Breast epithelium (tissue), 4 donors: ENCODE data around the gene DISP1. TPM values are rescaled to one million over a fixed set of nuclear protein-coding genes. Genes with fewer than 3 reads are reported as not detected.

ENCODE experiments used
- DNase-seq, 2 donors: peaks; one replicate each; pipeline ENCODE4 v3.0.0-alpha.2; 2019; ENCODE audit warnings: low spot score in 2 of 2
- H3K27ac ChIP-seq, 2 donors: fragments of 200-600 bp; sonication (generic) in 1 of 2; one replicate each; pipeline ENCODE4 v1.5.1; 2016 to 2019; ENCODE audit warnings: mild to moderate bottlenecking in 1 of 2
- H3K27me3 ChIP-seq, 2 donors: fragments of 200-600 bp; sonication (generic) in 1 of 2; one replicate each; pipeline versions ENCODE4 v1.5.1 to v1.6.0; 2017 to 2019; ENCODE audit warnings: control low read depth in 1 of 2, mild to moderate bottlenecking in 1 of 2
- H3K36me3 ChIP-seq: fragments of 200-600 bp; one replicate; pipeline ENCODE4 v1.5.1; 2019
- H3K4me1 ChIP-seq, 2 donors: fragments of 200-600 bp; sonication (generic); one replicate each; pipeline ENCODE4 v1.5.1; 2016 to 2019; ENCODE audit warnings: control low read depth in 1 of 2
- H3K4me3 ChIP-seq, 3 donors: fragments of 200-600 bp; sonication (generic); 1 replicate in 2 of 3; 2 replicates in 1 of 3; pipeline ENCODE4 v1.5.1; 2016 to 2019; ENCODE audit warnings: mild to moderate bottlenecking in 3 of 3, moderate library complexity in 2 of 3
- H3K9me3 ChIP-seq, 2 donors: fragments of 200-600 bp; sonication (generic) in 1 of 2; one replicate each; pipeline ENCODE4 v1.5.1; 2016 to 2019; ENCODE audit warnings: control low read depth in 1 of 2
- POLR2A ChIP-seq: fragments of 450-650 bp; IDR thresholded peaks from one replicate; pipeline ENCODE4 v1.6.1; 2016; ENCODE audit warnings: antibody characterized with exemption, mild to moderate bottlenecking, moderate library complexity
- POLR2AphosphoS5 ChIP-seq, 3 donors: sonication (generic); formaldehyde crosslinking; IDR thresholded peaks; one replicate each; pipeline ENCODE4 v1.6.1; 2017; ENCODE audit warnings: antibody characterized with exemption in 3 of 3
- intact Hi-C: fragments of 100-400 bp; cut with DNase I; formaldehyde crosslinking; loops from one replicate; pipeline ENCODE4 v1.15.1; 2023; ENCODE audit warnings: low total_unique reads
- total RNA-seq, 3 donors: library from RNA; depleted of rRNA; stranded (reverse); fragments of >200 nt; gene quantifications; one replicate each; pipeline ENCODE4 v1.1.0, GENCODE V29; 2016
- TF ChIP-seq, protein P1 (sequence below), 3 donors: fragments of 450-650 bp; IDR thresholded peaks; one replicate each; pipeline ENCODE4 v1.5.1; 2016 to 2017; ENCODE audit warnings: antibody characterized with exemption in 3 of 3, mild to moderate bottlenecking in 3 of 3, moderate library complexity in 3 of 3

Gene DISP1, protein sequence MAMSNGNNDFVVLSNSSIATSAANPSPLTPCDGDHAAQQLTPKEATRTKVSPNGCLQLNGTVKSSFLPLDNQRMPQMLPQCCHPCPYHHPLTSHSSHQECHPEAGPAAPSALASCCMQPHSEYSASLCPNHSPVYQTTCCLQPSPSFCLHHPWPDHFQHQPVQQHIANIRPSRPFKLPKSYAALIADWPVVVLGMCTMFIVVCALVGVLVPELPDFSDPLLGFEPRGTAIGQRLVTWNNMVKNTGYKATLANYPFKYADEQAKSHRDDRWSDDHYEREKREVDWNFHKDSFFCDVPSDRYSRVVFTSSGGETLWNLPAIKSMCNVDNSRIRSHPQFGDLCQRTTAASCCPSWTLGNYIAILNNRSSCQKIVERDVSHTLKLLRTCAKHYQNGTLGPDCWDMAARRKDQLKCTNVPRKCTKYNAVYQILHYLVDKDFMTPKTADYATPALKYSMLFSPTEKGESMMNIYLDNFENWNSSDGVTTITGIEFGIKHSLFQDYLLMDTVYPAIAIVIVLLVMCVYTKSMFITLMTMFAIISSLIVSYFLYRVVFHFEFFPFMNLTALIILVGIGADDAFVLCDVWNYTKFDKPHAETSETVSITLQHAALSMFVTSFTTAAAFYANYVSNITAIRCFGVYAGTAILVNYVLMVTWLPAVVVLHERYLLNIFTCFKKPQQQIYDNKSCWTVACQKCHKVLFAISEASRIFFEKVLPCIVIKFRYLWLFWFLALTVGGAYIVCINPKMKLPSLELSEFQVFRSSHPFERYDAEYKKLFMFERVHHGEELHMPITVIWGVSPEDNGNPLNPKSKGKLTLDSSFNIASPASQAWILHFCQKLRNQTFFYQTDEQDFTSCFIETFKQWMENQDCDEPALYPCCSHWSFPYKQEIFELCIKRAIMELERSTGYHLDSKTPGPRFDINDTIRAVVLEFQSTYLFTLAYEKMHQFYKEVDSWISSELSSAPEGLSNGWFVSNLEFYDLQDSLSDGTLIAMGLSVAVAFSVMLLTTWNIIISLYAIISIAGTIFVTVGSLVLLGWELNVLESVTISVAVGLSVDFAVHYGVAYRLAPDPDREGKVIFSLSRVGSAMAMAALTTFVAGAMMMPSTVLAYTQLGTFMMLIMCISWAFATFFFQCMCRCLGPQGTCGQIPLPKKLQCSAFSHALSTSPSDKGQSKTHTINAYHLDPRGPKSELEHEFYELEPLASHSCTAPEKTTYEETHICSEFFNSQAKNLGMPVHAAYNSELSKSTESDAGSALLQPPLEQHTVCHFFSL (N-terminal part only)
- 10 to 100 TPM in 2 of 3 donors, 1 to 10 TPM in 1; 7.5 to 17.1 (median 10.5) TPM for total RNA-seq

- Histone ChIP-seq H3K4me1 (no peaks in the 10 kb centered on the region), H3K9me3 (no peaks in the 10 kb centered on the region), H3K4me3 (peak within 1 kb of the TSS; percentile 78 to 89 (median 87)), H3K27ac (peak within 1 kb of the TSS; percentile 93 to 94), H3K27me3 (no peaks in the 10 kb centered on the region), H3K36me3 (no peaks in the 10 kb centered on the region)
- peak; percentile 49 to 69 for DNase-seq
- TF ChIP-seq, protein P1, sequence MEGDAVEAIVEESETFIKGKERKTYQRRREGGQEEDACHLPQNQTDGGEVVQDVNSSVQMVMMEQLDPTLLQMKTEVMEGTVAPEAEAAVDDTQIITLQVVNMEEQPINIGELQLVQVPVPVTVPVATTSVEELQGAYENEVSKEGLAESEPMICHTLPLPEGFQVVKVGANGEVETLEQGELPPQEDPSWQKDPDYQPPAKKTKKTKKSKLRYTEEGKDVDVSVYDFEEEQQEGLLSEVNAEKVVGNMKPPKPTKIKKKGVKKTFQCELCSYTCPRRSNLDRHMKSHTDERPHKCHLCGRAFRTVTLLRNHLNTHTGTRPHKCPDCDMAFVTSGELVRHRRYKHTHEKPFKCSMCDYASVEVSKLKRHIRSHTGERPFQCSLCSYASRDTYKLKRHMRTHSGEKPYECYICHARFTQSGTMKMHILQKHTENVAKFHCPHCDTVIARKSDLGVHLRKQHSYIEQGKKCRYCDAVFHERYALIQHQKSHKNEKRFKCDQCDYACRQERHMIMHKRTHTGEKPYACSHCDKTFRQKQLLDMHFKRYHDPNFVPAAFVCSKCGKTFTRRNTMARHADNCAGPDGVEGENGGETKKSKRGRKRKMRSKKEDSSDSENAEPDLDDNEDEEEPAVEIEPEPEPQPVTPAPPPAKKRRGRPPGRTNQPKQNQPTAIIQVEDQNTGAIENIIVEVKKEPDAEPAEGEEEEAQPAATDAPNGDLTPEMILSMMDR (IDR thresholded peaks at IDR 0.05): no peak
- no peak for TF ChIP-seq POLR2A
- peak; percentile 14 to 21 (median 15) for TF ChIP-seq POLR2AphosphoS5 (IDR thresholded peaks at IDR 0.05)
- intact Hi-C loops: no loop called here
Observed at GRCh38 chr1:222814536-222815439, at the start of gene DISP1. DISP1 (plus strand) TSS chr1:222815039; CDS start chr1:222942824, 127,785 bp downstream.

GRCh38 chr1:222767152-222767571 is 47.7 kb upstream of the DISP1 start:
- no peak for DNase-seq
- H3K36me3 ChIP-seq: no peaks in the 10 kb centered on the region
- no peaks in the 10 kb centered on the region for H3K27me3 ChIP-seq
- intact Hi-C loops: no loop called here
- TF ChIP-seq POLR2AphosphoS5 (IDR thresholded peaks at IDR 0.05): no peak
- TF ChIP-seq, protein P1 (IDR thresholded peaks at IDR 0.05): no peak
- no peak for TF ChIP-seq POLR2A
- H3K4me3 ChIP-seq: no peak overlapping the region
- H3K9me3 ChIP-seq: peaks cover 4 to 9% of the 10 kb centered on the region in 2 donors
- H3K4me1 ChIP-seq: no peaks in the 10 kb centered on the region
- no peak overlapping the region for H3K27ac ChIP-seq

DNA sequence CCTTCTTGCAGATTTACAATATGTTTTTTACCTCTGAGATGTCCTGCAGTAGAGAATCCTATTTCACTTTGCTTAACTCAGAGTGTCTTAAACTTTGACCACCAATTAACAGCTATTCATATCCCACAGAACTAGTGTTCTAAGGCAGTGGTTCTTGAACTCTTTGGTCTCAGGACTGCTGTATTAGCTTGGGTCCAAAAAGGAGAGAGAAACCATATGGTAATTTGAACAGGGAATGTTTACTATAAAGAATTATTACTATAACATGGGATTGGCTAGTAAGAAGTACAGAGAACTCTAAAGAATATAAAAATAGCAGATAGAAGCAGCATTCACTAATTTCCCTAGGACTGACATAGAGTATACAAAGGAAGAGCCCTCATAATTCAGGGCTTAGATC is 46.2 kb upstream of the DISP1 start:
- H3K27ac ChIP-seq: no peak overlapping the region
- intact Hi-C loops: no loop called here
- no peaks in the 10 kb centered on the region for H3K4me1 ChIP-seq
- no peak for DNase-seq
- no peak overlapping the region for H3K4me3 ChIP-seq
- peaks cover 4 to 9% of the 10 kb centered on the region in 2 donors for H3K9me3 ChIP-seq
- TF ChIP-seq POLR2AphosphoS5 (IDR thresholded peaks at IDR 0.05): no peak
- TF ChIP-seq POLR2A: no peak
- TF ChIP-seq, protein P1 (IDR thresholded peaks at IDR 0.05): no peak
- H3K36me3 ChIP-seq: no peaks in the 10 kb centered on the region
- H3K27me3 ChIP-seq: no peaks in the 10 kb centered on the region

DNA sequence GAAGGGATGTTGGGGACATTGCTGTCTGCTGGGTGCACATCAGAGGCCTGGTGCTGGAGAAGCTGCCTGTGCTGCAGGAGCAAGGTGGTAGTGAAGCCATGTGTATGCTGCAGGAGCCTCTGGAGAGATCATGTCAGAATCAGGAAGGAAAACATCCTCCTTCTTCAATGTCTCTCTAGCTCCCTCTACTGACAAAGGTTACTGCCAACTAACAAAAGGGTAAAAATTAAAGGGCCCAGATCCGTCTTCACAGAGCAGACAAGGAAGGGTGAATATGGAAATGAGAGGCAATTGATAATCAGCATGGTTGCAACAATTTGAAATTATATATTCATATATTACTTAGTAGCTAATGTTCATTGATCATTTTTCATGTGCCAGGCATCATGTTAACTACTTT is 45.7 kb upstream of the DISP1 start:
- TF ChIP-seq, protein P1 (IDR thresholded peaks at IDR 0.05): no peak
- no peak for TF ChIP-seq POLR2AphosphoS5 (IDR thresholded peaks at IDR 0.05)
- TF ChIP-seq POLR2A: no peak
- no peak overlapping the region for H3K27ac ChIP-seq
- intact Hi-C loops: no loop called here
- H3K27me3 ChIP-seq: no peaks in the 10 kb centered on the region
- no peak overlapping the region for H3K4me3 ChIP-seq
- no peak for DNase-seq
- H3K36me3 ChIP-seq: no peaks in the 10 kb centered on the region
- H3K9me3 ChIP-seq: peaks cover 4 to 9% of the 10 kb centered on the region in 2 donors
- H3K4me1 ChIP-seq: no peaks in the 10 kb centered on the region
